HG02943 (cell line): ENCODE data around the gene PRDM5.

ENCODE experiments used
- ATAC-seq: cut with Tn5 transposase; IDR thresholded peaks from one replicate; pipeline ENCODE4 v1.9.1; 2021; ENCODE audit warnings: mild to moderate bottlenecking, low read depth, moderate library complexity; ENCODE audit not compliant: unreplicated experiment

The PRDM5 gene

GRCh38 chr4:120916937-120917336, 5.6 kb downstream of the PRDM5 start:
- no peak for ATAC-seq

DNA sequence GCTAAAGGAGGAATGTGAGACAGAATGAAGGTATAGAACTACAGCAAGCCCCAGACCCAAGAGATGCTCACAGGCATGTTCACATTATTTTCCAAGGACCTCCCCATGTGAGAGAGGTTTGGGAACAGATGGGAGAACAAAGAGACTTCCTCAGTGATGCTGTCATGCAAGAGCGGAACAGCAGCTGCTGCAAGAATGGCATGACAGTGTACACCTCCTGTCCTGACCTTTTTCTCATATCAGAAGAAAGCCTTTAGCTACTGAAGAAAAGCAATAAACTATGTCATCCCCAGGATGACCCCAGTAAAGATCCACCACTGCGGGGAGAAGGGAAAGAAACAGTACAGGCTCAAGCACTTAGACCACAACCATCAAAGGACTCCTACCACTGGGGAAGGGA, 7.2 kb downstream of the PRDM5 start:
- ATAC-seq, result no peak

- ATAC-seq, result no peak
Observed at GRCh38 chr4:120903419-120903818, 19.1 kb downstream of the PRDM5 start.

- ATAC-seq, result no peak
Observed at GRCh38 chr4:120902925-120903324, 19.6 kb downstream of the PRDM5 start.

GRCh38 chr4:120901731-120902130, 20.8 kb downstream of the PRDM5 start:
- no peak for ATAC-seq

- no peak for ATAC-seq
Observed at GRCh38 chr4:120897981-120898719, 24.4 kb downstream of the PRDM5 start.

- no peak for ATAC-seq
Observed at GRCh38 chr4:120895554-120895953, 27.0 kb downstream of the PRDM5 start.

- no peak for ATAC-seq
Observed at GRCh38 chr4:120893314-120893713, 29.2 kb downstream of the PRDM5 start.

DNA sequence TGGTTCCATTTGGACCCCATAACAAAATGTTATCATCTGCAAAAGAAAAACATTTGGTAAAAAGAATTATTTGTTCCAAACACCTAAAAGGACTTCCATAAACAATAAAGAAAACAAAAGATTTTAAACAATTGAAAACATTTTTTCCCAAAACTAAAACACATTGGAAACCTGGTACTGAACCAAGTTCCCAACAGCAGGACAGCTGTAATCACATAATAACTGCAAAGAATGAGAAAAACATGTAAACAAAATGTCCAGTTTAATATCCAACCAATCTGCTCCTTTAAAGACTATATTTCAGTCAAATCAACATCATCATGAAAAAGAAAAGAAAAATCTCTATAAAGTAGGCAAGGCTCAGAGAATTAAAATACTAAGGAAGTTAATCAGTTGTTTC, 36.3 kb downstream of the PRDM5 start:
- no peak for ATAC-seq

DNA sequence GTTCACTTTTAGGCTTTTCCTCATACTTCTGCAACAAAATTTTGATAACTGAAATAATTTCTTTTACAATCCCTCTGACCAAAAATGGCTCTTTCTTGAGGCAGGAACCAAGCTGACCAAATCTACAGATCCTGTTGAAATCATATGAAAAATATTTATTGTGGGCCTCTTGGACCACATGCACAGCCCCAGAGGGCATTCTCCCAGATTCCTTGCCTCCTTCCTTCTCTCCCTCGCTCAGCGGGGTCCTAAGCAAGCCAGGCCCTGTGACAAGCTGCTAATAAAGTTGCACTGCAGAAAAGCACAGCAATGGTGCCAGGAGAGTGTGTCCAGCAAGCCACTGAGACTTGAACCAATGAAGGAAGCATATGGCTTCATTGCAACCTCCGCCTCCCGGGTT, 40.7 kb downstream of the PRDM5 start:
- ATAC-seq, result no peak

DNA sequence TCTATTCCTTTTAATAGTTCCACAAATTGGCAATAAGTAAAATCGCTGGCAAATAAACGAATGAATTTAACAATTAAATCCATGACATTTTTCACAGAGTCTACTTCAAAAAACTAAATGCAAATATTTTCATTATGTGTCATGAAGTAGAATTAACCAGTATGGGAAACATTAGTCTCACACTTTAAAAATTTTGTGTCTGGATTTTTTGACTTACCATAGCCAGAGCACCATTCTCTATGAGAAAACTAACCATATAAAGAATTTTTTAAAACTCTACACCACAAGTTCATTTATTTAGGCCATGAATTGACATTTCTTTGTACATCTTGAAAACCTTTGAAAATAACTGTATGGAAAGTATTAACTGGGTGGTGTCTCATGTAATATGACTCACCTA, 41.2 kb downstream of the PRDM5 start:
- ATAC-seq, result no peak

GRCh38 chr4:120877021-120877420, 45.5 kb downstream of the PRDM5 start:
- no peak for ATAC-seq

- no peak for ATAC-seq
Observed at GRCh38 chr4:120874792-120875774, 47.4 kb downstream of the PRDM5 start.

GRCh38 chr4:120873554-120873953, 49.0 kb downstream of the PRDM5 start:
- ATAC-seq, result no peak

DNA sequence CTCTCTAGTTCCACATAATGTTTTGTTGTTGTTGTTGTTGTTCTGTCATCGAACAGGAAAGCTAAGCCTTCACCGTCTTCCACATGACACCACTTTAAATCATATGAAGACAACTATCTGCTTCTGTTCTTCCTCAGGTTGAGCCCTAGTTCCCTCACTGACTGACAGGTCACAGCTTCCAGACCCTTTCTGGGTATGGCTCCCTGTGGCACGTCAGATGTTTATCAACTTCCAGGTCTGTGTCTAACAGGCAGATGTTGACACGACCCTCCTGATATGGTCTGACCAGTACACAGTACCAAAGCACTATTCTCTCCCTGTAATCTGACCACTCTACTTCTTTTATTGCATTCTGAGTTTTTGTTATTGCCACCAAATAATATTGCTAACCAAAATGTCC, 51.4 kb downstream of the PRDM5 start:
- ATAC-seq, result no peak

DNA sequence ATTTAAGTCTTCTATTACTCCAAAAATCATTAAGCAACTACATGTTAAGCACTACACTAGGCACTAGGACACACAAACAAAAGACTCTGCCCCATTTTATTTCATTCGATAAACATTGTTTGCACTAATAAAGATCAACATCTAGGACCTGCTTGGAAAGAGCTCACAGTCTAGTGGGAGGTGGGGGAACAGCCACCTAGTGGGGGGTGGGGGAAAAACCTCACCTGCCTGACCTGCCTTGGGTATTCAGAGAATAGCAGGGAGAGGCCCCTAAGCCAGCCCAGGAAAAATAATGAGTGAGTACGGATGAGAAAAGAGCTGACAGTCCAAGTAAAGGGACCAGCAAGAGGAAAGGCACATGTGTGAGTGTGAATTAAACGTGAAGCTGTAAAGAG, 52.2 kb downstream of the PRDM5 start:
- ATAC-seq, result no peak

GRCh38 chr4:120869613-120870278, 52.8 kb downstream of the PRDM5 start:
- ATAC-seq, result no peak

- no peak for ATAC-seq
Observed at GRCh38 chr4:120867506-120867905, 55.0 kb downstream of the PRDM5 start.

DNA sequence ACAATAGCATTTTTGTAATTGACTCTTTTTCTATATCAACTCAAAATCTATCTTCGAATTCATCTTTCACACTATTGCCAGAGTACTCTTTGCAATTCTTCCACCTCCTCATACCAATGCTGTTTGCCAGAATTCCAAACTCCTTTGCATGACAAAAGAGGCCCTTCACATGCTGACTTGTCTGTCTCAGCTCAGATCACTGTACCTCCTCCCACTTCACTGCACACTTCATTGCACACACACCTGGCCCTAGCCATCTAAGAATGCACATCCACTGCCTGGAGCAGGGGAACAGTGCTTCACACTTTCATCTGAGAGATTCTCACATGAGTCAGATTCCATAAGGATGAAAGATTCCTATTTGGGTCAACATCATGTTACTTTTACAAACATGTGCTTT, 56.5 kb downstream of the PRDM5 start:
- no peak for ATAC-seq

DNA sequence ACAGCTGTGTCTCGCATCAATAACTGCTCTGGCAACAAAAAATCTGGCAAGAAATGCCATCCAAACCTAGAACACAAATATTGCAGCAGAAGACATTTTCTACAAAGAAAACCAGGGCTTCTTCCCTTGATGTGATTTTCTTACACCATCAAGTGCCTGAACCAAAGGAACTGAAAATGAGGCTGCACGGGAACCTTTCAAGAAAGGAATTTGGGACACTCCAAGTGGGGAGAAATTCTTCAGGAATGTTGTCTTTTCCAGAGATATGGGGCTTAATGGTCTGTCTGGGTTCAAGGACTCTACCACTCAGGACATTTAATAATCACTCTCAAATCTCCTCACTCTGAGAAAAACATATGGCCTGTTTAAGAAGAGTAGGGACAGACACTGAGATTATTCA, 57.6 kb downstream of the PRDM5 start:
- no peak for ATAC-seq

DNA sequence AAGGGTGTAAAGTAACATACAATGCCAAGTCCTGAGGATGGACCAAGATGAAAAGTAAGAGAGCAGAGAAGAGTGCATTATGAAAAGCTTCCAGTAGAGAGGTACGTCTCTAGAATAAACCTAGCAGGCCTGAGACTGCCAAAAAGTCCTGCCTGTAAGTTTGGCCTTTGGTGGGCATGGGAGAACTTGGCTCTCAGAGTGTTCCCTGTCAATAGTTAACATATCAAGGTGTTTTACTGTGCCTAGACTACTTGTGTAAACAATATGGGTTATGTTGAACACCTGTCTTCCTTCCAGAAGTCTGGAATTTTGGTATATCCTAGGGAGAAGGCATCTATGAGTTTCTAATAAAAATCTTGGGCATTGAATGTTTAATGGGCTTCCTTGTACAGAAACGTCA, 60.1 kb downstream of the PRDM5 start:
- no peak for ATAC-seq
